ENCODE measurements around the gene SLCO1B1. TPM values are rescaled to one million over a fixed set of nuclear protein-coding genes. Genes with fewer than 3 reads are reported as not detected.

Gene SLCO1B1
- total and polyA plus RNA-seq, 10 donors, result not detected

GRCh38 chr12:21221778-21222177, 90.8 kb downstream of the SLCO1B1 start:
- Histone ChIP-seq H3K27me3 (replicated peaks in 1 of 7) (no peaks in the 10 kb centered on the region), H3K4me1 (no peaks in the 10 kb centered on the region), H3K4me3 (no peak overlapping the region), H3K9me3 (no peaks in the 10 kb centered on the region), H3K27ac (no peak overlapping the region), H3K36me3 (no peaks in the 10 kb centered on the region)
- DNase-seq, result no peak
- TF ChIP-seq POLR2A (IDR thresholded peaks at IDR 0.05) (no peak), POLR2AphosphoS5 (IDR thresholded peaks at IDR 0.05) (no peak), CTCF (IDR thresholded peaks at IDR 0.05 in 8 of 11, conservative IDR thresholded peaks at IDR 0.05 in 3 of 11) (no peak)
- intact Hi-C loops (cut with DNase I; ENCODE audit: low total_unique reads), result no loop called here

- intact Hi-C loops (cut with DNase I; ENCODE audit: low total_unique reads), result no loop called here
- Histone ChIP-seq H3K27me3 (replicated peaks in 1 of 7) (no peaks in the 10 kb centered on the region), H3K9me3 (no peaks in the 10 kb centered on the region), H3K27ac (no peak overlapping the region), H3K4me3 (no peak overlapping the region), H3K36me3 (no peaks in the 10 kb centered on the region), H3K4me1 (no peaks in the 10 kb centered on the region)
- TF ChIP-seq POLR2AphosphoS5 (IDR thresholded peaks at IDR 0.05) (no peak), POLR2A (IDR thresholded peaks at IDR 0.05) (no peak), CTCF (IDR thresholded peaks at IDR 0.05 in 8 of 11, conservative IDR thresholded peaks at IDR 0.05 in 3 of 11) (no peak)
- DNase-seq, result no peak
Measured at GRCh38 chr12:21223930-21224329, 92.9 kb downstream of the SLCO1B1 start.

GRCh38 chr12:21234395-21234794, 103.4 kb downstream of the SLCO1B1 start:
- Histone ChIP-seq H3K27ac (no peak overlapping the region), H3K9me3 (peaks cover 0 to 8% (median 0%) of the 10 kb centered on the region in 8 donors), H3K4me1 (no peaks in the 10 kb centered on the region), H3K36me3 (no peaks in the 10 kb centered on the region), H3K27me3 (replicated peaks in 1 of 7) (no peaks in the 10 kb centered on the region), H3K4me3 (no peak overlapping the region)
- intact Hi-C loops (cut with DNase I; ENCODE audit: low total_unique reads), result no loop called here
- TF ChIP-seq POLR2AphosphoS5 (IDR thresholded peaks at IDR 0.05) (no peak), CTCF (IDR thresholded peaks at IDR 0.05 in 8 of 11, conservative IDR thresholded peaks at IDR 0.05 in 3 of 11) (no peak), POLR2A (IDR thresholded peaks at IDR 0.05) (no peak)
- no peak for DNase-seq
- 73 to 84% (median 82%) methylated on average over 5 of the region's 5 CpGs for WGBS, 5 donors

- H3K9me3 ChIP-seq, result peaks cover 0 to 8% (median 0%) of the 10 kb centered on the region in 8 donors
- no peaks in the 10 kb centered on the region for H3K27me3 ChIP-seq (replicated peaks in 1 of 7)
- no peaks in the 10 kb centered on the region for H3K36me3 ChIP-seq
- no peak overlapping the region for H3K27ac ChIP-seq
- TF ChIP-seq POLR2A (IDR thresholded peaks at IDR 0.05) (no peak), CTCF (IDR thresholded peaks at IDR 0.05 in 8 of 11, conservative IDR thresholded peaks at IDR 0.05 in 3 of 11) (no peak), POLR2AphosphoS5 (IDR thresholded peaks at IDR 0.05) (no peak)
- H3K4me1 ChIP-seq, result no peaks in the 10 kb centered on the region
- 79 to 86% (median 83%) methylated on average over 4 of the region's 4 CpGs for WGBS, 5 donors
- intact Hi-C loops (cut with DNase I; ENCODE audit: low total_unique reads), result no loop called here
- no peak overlapping the region for H3K4me3 ChIP-seq
- no peak for DNase-seq
Measured at GRCh38 chr12:21239866-21240265, 108.9 kb downstream of the SLCO1B1 start.

All from spleen (tissue), 11 donors.